ENCODE results near the gene HEYL. TPM values are rescaled to one million over a fixed set of nuclear protein-coding genes. Genes with fewer than 3 reads are reported as not detected.

The HEYL gene
- total RNA-seq, 1 donor from 2014 or later: 1.3 TPM

GRCh38 chr1:39655578-39656268, 16.3 kb upstream of the HEYL start:
- H3K36me3 Mint-ChIP-seq (ENCODE audit: low read depth, unreplicated experiment): no peaks in the 10 kb centered on the region
- no peaks in the 10 kb centered on the region for H3K9me3 Mint-ChIP-seq (ENCODE audit: unreplicated experiment)
- peaks cover 7% of the 10 kb centered on the region for H3K4me1 Mint-ChIP-seq (ENCODE audit: unreplicated experiment)
- no peak for DNase-seq (ENCODE audit: low spot score)
- peaks cover 13% of the 10 kb centered on the region for H3K27me3 Mint-ChIP-seq (ENCODE audit: unreplicated experiment)
- no peak overlapping the region for H3K4me3 Mint-ChIP-seq (ENCODE audit: unreplicated experiment)
- H3K27ac Mint-ChIP-seq (ENCODE audit: unreplicated experiment): no peak overlapping the region
- no peak for TF ChIP-seq CTCF (IDR thresholded peaks at IDR 0.05; ENCODE audit: unreplicated experiment)

- H3K4me1 Mint-ChIP-seq (ENCODE audit: unreplicated experiment): no peaks in the 10 kb centered on the region
- no peaks in the 10 kb centered on the region for H3K36me3 Mint-ChIP-seq (ENCODE audit: low read depth, unreplicated experiment)
- peaks cover 10% of the 10 kb centered on the region for H3K27me3 Mint-ChIP-seq (ENCODE audit: unreplicated experiment)
- H3K9me3 Mint-ChIP-seq (ENCODE audit: unreplicated experiment): no peaks in the 10 kb centered on the region
- H3K27ac Mint-ChIP-seq (ENCODE audit: unreplicated experiment): no peak overlapping the region
- DNase-seq (ENCODE audit: low spot score): no peak
- no peak overlapping the region for H3K4me3 Mint-ChIP-seq (ENCODE audit: unreplicated experiment)
- no peak for TF ChIP-seq CTCF (IDR thresholded peaks at IDR 0.05; ENCODE audit: unreplicated experiment)
Measured at GRCh38 chr1:39654291-39654690, 14.8 kb upstream of the HEYL start.

DNA sequence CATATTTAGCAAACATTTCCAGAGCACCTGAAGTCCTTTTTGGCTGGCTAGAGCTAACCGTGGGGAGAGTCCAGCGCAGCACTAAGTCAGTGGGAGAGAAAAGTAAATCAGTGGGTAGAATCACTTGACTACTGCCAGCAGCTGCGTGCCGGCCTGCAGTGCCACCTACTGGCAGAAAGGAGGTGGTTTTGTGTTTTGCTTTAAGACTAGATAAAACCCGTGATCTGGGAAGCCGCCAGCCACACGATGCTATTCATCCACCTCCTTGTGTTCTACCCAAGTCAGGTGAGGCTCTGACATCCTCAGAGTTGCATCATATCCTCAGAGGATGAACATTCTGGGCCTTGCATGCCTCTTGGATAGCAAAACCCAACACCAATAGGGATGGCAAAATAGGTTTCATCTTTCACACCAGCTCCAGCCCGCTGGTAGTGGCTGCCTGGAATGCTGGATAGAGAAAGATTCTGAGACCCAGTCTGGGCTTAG, 14.1 kb upstream of the HEYL start:
- peaks cover 10% of the 10 kb centered on the region for H3K27me3 Mint-ChIP-seq (ENCODE audit: unreplicated experiment)
- peak; percentile 85 for TF ChIP-seq CTCF (IDR thresholded peaks at IDR 0.05; ENCODE audit: unreplicated experiment)
- H3K27ac Mint-ChIP-seq (ENCODE audit: unreplicated experiment): no peak overlapping the region

DNA sequence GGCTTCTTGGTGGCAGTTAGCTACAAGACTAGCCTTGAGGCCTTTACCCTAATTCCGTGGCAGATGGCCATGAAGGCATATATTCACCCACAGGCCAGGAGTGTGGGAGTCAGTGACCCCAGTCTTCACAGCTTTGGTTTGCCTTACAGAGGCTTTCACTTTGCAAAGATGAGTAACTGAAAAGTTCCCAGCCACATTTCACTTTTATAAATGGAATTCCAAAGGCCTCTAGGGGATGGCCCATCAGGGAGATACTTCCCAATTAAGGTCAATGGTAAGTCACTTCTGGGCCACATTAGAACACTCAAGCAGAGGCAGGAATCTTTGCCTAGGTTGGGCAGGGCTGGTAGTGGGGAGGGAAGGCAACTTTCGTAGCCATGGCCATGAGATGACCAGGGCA, 13.1 kb upstream of the HEYL start:
- DNase-seq (ENCODE audit: low spot score): no peak
- Mint-ChIP-seq H3K27me3 (ENCODE audit: unreplicated experiment) (peaks cover 9% of the 10 kb centered on the region), H3K36me3 (ENCODE audit: low read depth, unreplicated experiment) (no peaks in the 10 kb centered on the region), H3K4me3 (ENCODE audit: unreplicated experiment) (no peak overlapping the region), H3K9me3 (ENCODE audit: unreplicated experiment) (no peaks in the 10 kb centered on the region), H3K27ac (ENCODE audit: unreplicated experiment) (no peak overlapping the region), H3K4me1 (ENCODE audit: unreplicated experiment) (no peaks in the 10 kb centered on the region)
- TF ChIP-seq CTCF (IDR thresholded peaks at IDR 0.05; ENCODE audit: unreplicated experiment): no peak

More for the DNA sequence above, 14.1 kb upstream of the HEYL start:
- Mint-ChIP-seq H3K4me1 (ENCODE audit: unreplicated experiment) (no peaks in the 10 kb centered on the region), H3K36me3 (ENCODE audit: low read depth, unreplicated experiment) (no peaks in the 10 kb centered on the region), H3K4me3 (ENCODE audit: unreplicated experiment) (no peak overlapping the region), H3K9me3 (ENCODE audit: unreplicated experiment) (no peaks in the 10 kb centered on the region)
- DNase-seq (ENCODE audit: low spot score): peak; percentile 72

DNA sequence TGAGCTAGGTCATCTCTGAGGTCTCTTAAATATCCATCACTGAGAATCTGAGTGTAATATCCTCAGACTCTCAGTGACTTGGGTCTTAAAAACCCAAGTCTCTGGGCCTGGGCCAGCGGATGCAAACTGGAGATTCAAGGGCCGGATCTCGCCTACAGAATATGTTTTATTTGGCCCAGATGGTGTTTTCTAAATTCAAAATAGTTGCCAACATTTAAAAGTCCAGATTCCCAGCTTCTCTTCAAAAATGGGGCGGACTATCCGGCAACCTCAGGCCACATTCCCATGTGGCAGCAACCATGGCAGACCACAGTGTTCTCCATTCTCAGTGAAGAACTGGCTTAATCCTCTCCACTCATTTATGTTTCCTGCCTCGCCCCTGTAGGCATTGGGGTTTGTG, 12.7 kb upstream of the HEYL start:
- Mint-ChIP-seq H3K4me3 (ENCODE audit: unreplicated experiment) (no peak overlapping the region), H3K27me3 (ENCODE audit: unreplicated experiment) (peaks cover 9% of the 10 kb centered on the region), H3K36me3 (ENCODE audit: low read depth, unreplicated experiment) (no peaks in the 10 kb centered on the region), H3K4me1 (ENCODE audit: unreplicated experiment) (no peaks in the 10 kb centered on the region), H3K27ac (ENCODE audit: unreplicated experiment) (no peak overlapping the region), H3K9me3 (ENCODE audit: unreplicated experiment) (no peaks in the 10 kb centered on the region)
- no peak for TF ChIP-seq CTCF (IDR thresholded peaks at IDR 0.05; ENCODE audit: unreplicated experiment)
- no peak for DNase-seq (ENCODE audit: low spot score)
